ENCODE results near the gene ZNF37A. TPM values are rescaled to one million over a fixed set of nuclear protein-coding genes. Genes with fewer than 3 reads are reported as not detected.

Gene ZNF37A
- total RNA-seq, 1 experiment from 2014 or later, result 18.5 TPM

DNA sequence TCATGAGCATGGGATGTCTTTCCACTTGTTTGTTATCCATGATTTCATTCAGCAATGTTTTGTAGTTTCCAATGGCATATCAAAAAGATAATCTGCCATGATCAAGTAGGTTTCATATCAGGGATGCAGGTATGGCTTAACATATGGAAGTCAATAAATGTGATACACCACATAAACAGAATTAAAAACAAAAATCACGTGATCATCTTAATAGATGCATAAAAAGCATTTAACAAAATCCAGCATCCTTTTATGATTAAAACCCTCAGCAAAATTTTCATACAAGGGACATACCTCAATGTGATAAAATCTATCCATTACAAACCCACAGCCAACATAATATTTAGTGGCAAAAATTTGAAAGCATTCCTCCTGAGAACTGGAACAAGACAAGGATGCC, 90.3 kb downstream of the ZNF37A start:
- Histone ChIP-seq H3K27ac (ENCODE audit: low read depth, low read length) (no peak overlapping the region), H2AFZ (ENCODE audit: low read depth, low read length, poor library complexity, severe bottlenecking) (no peak overlapping the region), H3K36me3 (ENCODE audit: control insufficient read depth in 1 of 2, insufficient read depth in 2 of 2, low read length in 2 of 2) (no peaks in the 10 kb centered on the region), H3K9ac (ENCODE audit: low read length) (no peak overlapping the region), H3K4me2 (ENCODE audit: low read length) (no peak overlapping the region), H3K79me2 (ENCODE audit: insufficient read depth, low read length) (no peaks in the 10 kb centered on the region), H3K9me3 (ENCODE audit: control insufficient read depth in 1 of 2, insufficient read depth in 1 of 2, low read depth in 1 of 2, low read length in 2 of 2) (no peaks in the 10 kb centered on the region), H4K20me1 (ENCODE audit: insufficient read depth) (no peaks in the 10 kb centered on the region), H3K27me3 (ENCODE audit: insufficient read depth, low read length) (no peaks in the 10 kb centered on the region), H3K4me3 (replicated peaks in 1 of 2; ENCODE audit: low read depth in 1 of 2, low read length in 2 of 2) (no peak overlapping the region), H3K4me1 (ENCODE audit: control insufficient read depth in 1 of 2, insufficient read depth in 2 of 2, low read length in 2 of 2) (no peaks in the 10 kb centered on the region), H3K9me2 (ENCODE audit: insufficient read depth) (no peaks in the 10 kb centered on the region)
- DNase-seq (ENCODE audit: low read depth, low spot score) (no peak), ATAC-seq (no peak)
- ChIA-PET POLR2A (no interaction called here), RAD21 (ENCODE audit: low non-redundant PET in 1 of 2, low total read pairs in 2 of 2, uncharacterized antibody in 2 of 2, unreplicated experiment in 2 of 2) (no interaction called here), CTCF (no interaction called here)
- no TSS peak for BruUV-seq (replicated peaks)
- no peak for TF ChIP-seq RAD21 (IDR thresholded peaks at IDR 0.05; ENCODE audit: low read depth)
- TF ChIP-seq SRF (IDR thresholded peaks at IDR 0.05; ENCODE audit: low read depth), result no peak
- no peak for TF ChIP-seq CEBPB (IDR thresholded peaks at IDR 0.05; ENCODE audit: low read depth)
- TF ChIP-seq YY1 (IDR thresholded peaks at IDR 0.05; ENCODE audit: extremely low read depth, insufficient replicate concordance, low read depth, low read length), result no peak
- TF ChIP-seq ZNF274 (IDR thresholded peaks at IDR 0.05; ENCODE audit: low read depth, low read length), result no peak
- no peak for TF ChIP-seq EGR1 (IDR thresholded peaks at IDR 0.05; ENCODE audit: low read depth)
- no peak for TF ChIP-seq EZH2 (IDR thresholded peaks at IDR 0.05)
- no peak for TF ChIP-seq POLR2AphosphoS5 (IDR thresholded peaks at IDR 0.05; ENCODE audit: low read depth, low read length)
- no peak for TF ChIP-seq JUND (IDR thresholded peaks at IDR 0.05)
- no peak for TF ChIP-seq ELF1 (IDR thresholded peaks at IDR 0.05; ENCODE audit: borderline replicate concordance, low read depth)
- intact Hi-C loops (cut with micrococcal nuclease), result no loop called here

Other genes with a start within 250 kb of the ZNF37A start
- gene ZNF248, start 236.7 kb upstream of the ZNF37A start, total RNA-seq (2021; ENCODE audit: unreplicated experiment), result 6.2 TPM
- 4.6 TPM for gene ZNF25, start 117.7 kb upstream of the ZNF37A start, total RNA-seq (2021; ENCODE audit: unreplicated experiment)
- 21.2 TPM for gene ZNF33A, start 83.7 kb upstream of the ZNF37A start, total RNA-seq (2021; ENCODE audit: unreplicated experiment)